Mucosa of gallbladder (tissue), 1 donor: ENCODE results near the gene ZSCAN5A. TPM values are rescaled to one million over a fixed set of nuclear protein-coding genes. Genes with fewer than 3 reads are reported as not detected.
A peak's percentile ranks its signal among the peaks of the same experiment; 100 is the strongest.
"Not testable (repeated sequence)": the region's sequence is repeated elsewhere in the genome, so short reads cannot be mapped to it uniquely, and the experiment has no call there.

Experiments used
- DNase-seq: peaks from one replicate; pipeline ENCODE4 v3.0.0-alpha.2; 2020; ENCODE audit warnings: low spot score
- total RNA-seq: library from RNA; stranded (reverse); gene quantifications from one replicate; pipeline ENCODE4 v1.2.1, GENCODE V29; 2021
- donor health status: DM: no; HTN: no; CAD: no.

The ZSCAN5A gene
- total RNA-seq, 1 donor from 2014 or later: 10.7 TPM

GRCh38 chr19:56315077-56315828, 614 bp upstream of the ZSCAN5A start:
- DNase-seq: peak; percentile 98

GRCh38 chr19:56314018-56314380, 640 bp downstream of the ZSCAN5A start:
- no peak for DNase-seq

GRCh38 chr19:56312787-56313657, 1.6 kb downstream of the ZSCAN5A start:
- no peak for DNase-seq

- DNase-seq: no peak
These were observed 2.3 kb downstream of the ZSCAN5A start for GRCh38 chr19:56312342-56312741.

- no peak for DNase-seq
These were observed 4.2 kb downstream of the ZSCAN5A start for GRCh38 chr19:56310462-56310861.

- no peak for DNase-seq
These were observed 5.0 kb downstream of the ZSCAN5A start for GRCh38 chr19:56309511-56310185.

GRCh38 chr19:56308792-56309191, 5.8 kb downstream of the ZSCAN5A start:
- DNase-seq: no peak

GRCh38 chr19:56307062-56307461, 7.6 kb downstream of the ZSCAN5A start:
- not testable (repeated sequence) for DNase-seq

GRCh38 chr19:56306016-56306415, 8.6 kb downstream of the ZSCAN5A start:
- no peak for DNase-seq

- no peak for DNase-seq
These were observed 10.4 kb downstream of the ZSCAN5A start for GRCh38 chr19:56304243-56304642.

GRCh38 chr19:56301886-56302620, 12.6 kb downstream of the ZSCAN5A start:
- DNase-seq: no peak

GRCh38 chr19:56301155-56301554, 13.5 kb downstream of the ZSCAN5A start:
- DNase-seq: no peak

- no peak for DNase-seq
These were observed 15.0 kb downstream of the ZSCAN5A start for GRCh38 chr19:56299688-56300087.

- no peak for DNase-seq
These were observed 17.6 kb downstream of the ZSCAN5A start for GRCh38 chr19:56297010-56297409.

- no peak for DNase-seq
These were observed 18.8 kb downstream of the ZSCAN5A start for GRCh38 chr19:56295531-56296455.

GRCh38 chr19:56294549-56294948, 20.1 kb downstream of the ZSCAN5A start:
- DNase-seq: no peak

GRCh38 chr19:56291867-56292266, 22.8 kb downstream of the ZSCAN5A start:
- DNase-seq: no peak

- no peak for DNase-seq
These were observed 24.5 kb downstream of the ZSCAN5A start for GRCh38 chr19:56290104-56290503.

GRCh38 chr19:56284746-56285145, 29.9 kb downstream of the ZSCAN5A start:
- no peak for DNase-seq

- no peak for DNase-seq
These were observed 31.8 kb downstream of the ZSCAN5A start for GRCh38 chr19:56282809-56283208.
